ENCODE data around the gene NDUFS7.

NDUFS7 gene

GRCh38 chr19:1361601-1362386, 21.9 kb upstream of the NDUFS7 start:
- no peak for TF ChIP-seq CTCF (IDR thresholded peaks at IDR 0.05)

GRCh38 chr19:1362387-1363257, 21.1 kb upstream of the NDUFS7 start:
- TF ChIP-seq CTCF (IDR thresholded peaks at IDR 0.05) = no peak

GRCh38 chr19:1363599-1363998, 20.1 kb upstream of the NDUFS7 start:
- TF ChIP-seq CTCF (IDR thresholded peaks at IDR 0.05) = no peak

- TF ChIP-seq CTCF (IDR thresholded peaks at IDR 0.05) = 0 out of 2 replicates have a peak, but pooled peaks have one; percentile 14
These were observed 19.5 kb upstream of the NDUFS7 start for GRCh38 chr19:1364070-1364704.

GRCh38 chr19:1365319-1366269, 18.1 kb upstream of the NDUFS7 start:
- no peak for TF ChIP-seq CTCF (IDR thresholded peaks at IDR 0.05)

GRCh38 chr19:1366296-1366695, 17.4 kb upstream of the NDUFS7 start:
- no peak for TF ChIP-seq CTCF (IDR thresholded peaks at IDR 0.05)

All from LNCAP (cell line).